ENCODE data around the gene STXBP6. TPM values are rescaled to one million over a fixed set of nuclear protein-coding genes. Genes with fewer than 3 reads are reported as not detected.
A peak's percentile ranks its signal among the peaks of the same experiment; 100 is the strongest.

STXBP6 gene
- total and polyA plus RNA-seq, 2 of the 13 experiments (the other 11 are each of a cell fraction or from before 2014, with no cell fraction given) = 35.3 to 42.8 TPM

- TF ChIP-seq ZFYVE20 (CRISPR knock-in tag; IDR thresholded peaks at IDR 0.05; ENCODE audit: borderline replicate concordance, low read depth) (no peak), HOXD1 (CRISPR knock-in tag; IDR thresholded peaks at IDR 0.05) (no peak), NFATC3 (CRISPR knock-in tag; IDR thresholded peaks at IDR 0.05) (no peak), FIP1L1 (IDR thresholded peaks at IDR 0.05; ENCODE audit: borderline replicate concordance, insufficient read depth, low read depth, low read length) (no peak), PAF1 (CRISPR knock-in tag; IDR thresholded peaks at IDR 0.05) (no peak), ZNF670 (CRISPR knock-in tag; IDR thresholded peaks at IDR 0.05; ENCODE audit: borderline replicate concordance) (no peak), ZFP1 (CRISPR knock-in tag; IDR thresholded peaks at IDR 0.05) (no peak), ARID5B (CRISPR knock-in tag; IDR thresholded peaks at IDR 0.05) (peak; percentile 91), EP300 (IDR thresholded peaks at IDR 0.05; ENCODE audit: low read depth in 2 of 2, low read length in 2 of 2) (peak in 1 of 2 experiments; percentile 85; a peak in 1 of 4 replicates), EP300 (CRISPR knock-in tag; IDR thresholded peaks at IDR 0.05; ENCODE audit: borderline replicate concordance) (peak; percentile 48; the same call in 1 of the 2 replicates), ZNF660 (CRISPR knock-in tag; IDR thresholded peaks at IDR 0.05; ENCODE audit: borderline replicate concordance, low read depth) (no peak), FOXJ3 (CRISPR knock-in tag; IDR thresholded peaks at IDR 0.05; ENCODE audit: borderline replicate concordance) (peak; percentile 71; the same call in 1 of the 2 replicates), ZBTB44 (CRISPR knock-in tag; IDR thresholded peaks at IDR 0.05) (no peak), HNRNPLL (IDR thresholded peaks at IDR 0.05; ENCODE audit: low read depth, low read length, poor library complexity, severe bottlenecking) (no peak), THAP11 (CRISPR knock-in tag; IDR thresholded peaks at IDR 0.05) (peak; percentile 40), CHD4 (IDR thresholded peaks at IDR 0.05; ENCODE audit: borderline replicate concordance, low read length) (peak; percentile 78; the same call in 1 of the 2 replicates), MTA1 (CRISPR knock-in tag; IDR thresholded peaks at IDR 0.05; ENCODE audit: borderline replicate concordance) (no peak), ZNF782 (CRISPR knock-in tag; IDR thresholded peaks at IDR 0.05; ENCODE audit: borderline replicate concordance) (no peak)
- TF ChIP-seq, protein P1, sequence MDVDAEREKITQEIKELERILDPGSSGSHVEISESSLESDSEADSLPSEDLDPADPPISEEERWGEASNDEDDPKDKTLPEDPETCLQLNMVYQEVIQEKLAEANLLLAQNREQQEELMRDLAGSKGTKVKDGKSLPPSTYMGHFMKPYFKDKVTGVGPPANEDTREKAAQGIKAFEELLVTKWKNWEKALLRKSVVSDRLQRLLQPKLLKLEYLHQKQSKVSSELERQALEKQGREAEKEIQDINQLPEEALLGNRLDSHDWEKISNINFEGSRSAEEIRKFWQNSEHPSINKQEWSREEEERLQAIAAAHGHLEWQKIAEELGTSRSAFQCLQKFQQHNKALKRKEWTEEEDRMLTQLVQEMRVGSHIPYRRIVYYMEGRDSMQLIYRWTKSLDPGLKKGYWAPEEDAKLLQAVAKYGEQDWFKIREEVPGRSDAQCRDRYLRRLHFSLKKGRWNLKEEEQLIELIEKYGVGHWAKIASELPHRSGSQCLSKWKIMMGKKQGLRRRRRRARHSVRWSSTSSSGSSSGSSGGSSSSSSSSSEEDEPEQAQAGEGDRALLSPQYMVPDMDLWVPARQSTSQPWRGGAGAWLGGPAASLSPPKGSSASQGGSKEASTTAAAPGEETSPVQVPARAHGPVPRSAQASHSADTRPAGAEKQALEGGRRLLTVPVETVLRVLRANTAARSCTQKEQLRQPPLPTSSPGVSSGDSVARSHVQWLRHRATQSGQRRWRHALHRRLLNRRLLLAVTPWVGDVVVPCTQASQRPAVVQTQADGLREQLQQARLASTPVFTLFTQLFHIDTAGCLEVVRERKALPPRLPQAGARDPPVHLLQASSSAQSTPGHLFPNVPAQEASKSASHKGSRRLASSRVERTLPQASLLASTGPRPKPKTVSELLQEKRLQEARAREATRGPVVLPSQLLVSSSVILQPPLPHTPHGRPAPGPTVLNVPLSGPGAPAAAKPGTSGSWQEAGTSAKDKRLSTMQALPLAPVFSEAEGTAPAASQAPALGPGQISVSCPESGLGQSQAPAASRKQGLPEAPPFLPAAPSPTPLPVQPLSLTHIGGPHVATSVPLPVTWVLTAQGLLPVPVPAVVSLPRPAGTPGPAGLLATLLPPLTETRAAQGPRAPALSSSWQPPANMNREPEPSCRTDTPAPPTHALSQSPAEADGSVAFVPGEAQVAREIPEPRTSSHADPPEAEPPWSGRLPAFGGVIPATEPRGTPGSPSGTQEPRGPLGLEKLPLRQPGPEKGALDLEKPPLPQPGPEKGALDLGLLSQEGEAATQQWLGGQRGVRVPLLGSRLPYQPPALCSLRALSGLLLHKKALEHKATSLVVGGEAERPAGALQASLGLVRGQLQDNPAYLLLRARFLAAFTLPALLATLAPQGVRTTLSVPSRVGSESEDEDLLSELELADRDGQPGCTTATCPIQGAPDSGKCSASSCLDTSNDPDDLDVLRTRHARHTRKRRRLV (CRISPR knock-in tag; IDR thresholded peaks at IDR 0.05) = no peak
Measured at GRCh38 chr14:24982472-24983155, 67.3 kb downstream of the STXBP6 start (continued).

Data from HepG2 (cell line).